Duodenal mucosa (tissue), 2 donors: ENCODE data around the gene SOHLH2.

Experiments used
- H3K27ac ChIP-seq: one replicate; pipeline ENCODE4 v1.7.0; 2013; ENCODE audit warnings: low read depth, low read length
- H3K27me3 ChIP-seq, 2 donors: one replicate each; pipeline ENCODE4 v1.7.0; 2013; ENCODE audit warnings: low read length in 2 of 2, control low read depth in 1 of 2; ENCODE audit not compliant: insufficient read depth in 2 of 2, control insufficient read depth in 1 of 2
- H3K36me3 ChIP-seq, 2 donors: one replicate each; pipeline ENCODE4 v1.7.0; 2013; ENCODE audit warnings: low read length in 2 of 2, control low read depth in 1 of 2; ENCODE audit not compliant: insufficient read depth in 2 of 2, control insufficient read depth in 1 of 2
- H3K4me1 ChIP-seq, 2 donors: one replicate each; pipeline ENCODE4 v1.7.0; 2013; ENCODE audit warnings: low read length in 2 of 2, control low read depth in 1 of 2; ENCODE audit not compliant: insufficient read depth in 2 of 2, control insufficient read depth in 1 of 2
- H3K4me3 ChIP-seq, 2 donors: one replicate each; pipeline ENCODE4 v1.7.0; 2013; ENCODE audit warnings: low read length in 2 of 2, low read depth in 1 of 2
- H3K9ac ChIP-seq, 2 donors: one replicate each; pipeline ENCODE4 v1.7.0; 2013; ENCODE audit warnings: low read length in 2 of 2, low read depth in 1 of 2
- H3K9me3 ChIP-seq, 2 donors: one replicate each; pipeline ENCODE4 v1.7.0; 2013; ENCODE audit warnings: low read length in 2 of 2, control low read depth in 1 of 2; ENCODE audit not compliant: control insufficient read depth in 1 of 2

Gene SOHLH2

GRCh38 chr13:36242761-36243160 is 28.4 kb upstream of the SOHLH2 start:
- Histone ChIP-seq H3K4me1 (no peaks in the 10 kb centered on the region), H3K27me3 (no peaks in the 10 kb centered on the region), H3K4me3 (no peak overlapping the region), H3K9ac (no peak overlapping the region), H3K36me3 (no peaks in the 10 kb centered on the region), H3K9me3 (peaks cover 0 to 3% of the 10 kb centered on the region in 2 donors), H3K27ac (no peak overlapping the region)

- no peak overlapping the region for H3K27ac ChIP-seq
- no peaks in the 10 kb centered on the region for H3K36me3 ChIP-seq
- no peaks in the 10 kb centered on the region for H3K27me3 ChIP-seq
- H3K4me3 ChIP-seq: no peak overlapping the region
- H3K9ac ChIP-seq: no peak overlapping the region
- H3K9me3 ChIP-seq: no peaks in the 10 kb centered on the region
- no peaks in the 10 kb centered on the region for H3K4me1 ChIP-seq
These were observed 16.9 kb upstream of the SOHLH2 start for GRCh38 chr13:36231236-36231635.

DNA sequence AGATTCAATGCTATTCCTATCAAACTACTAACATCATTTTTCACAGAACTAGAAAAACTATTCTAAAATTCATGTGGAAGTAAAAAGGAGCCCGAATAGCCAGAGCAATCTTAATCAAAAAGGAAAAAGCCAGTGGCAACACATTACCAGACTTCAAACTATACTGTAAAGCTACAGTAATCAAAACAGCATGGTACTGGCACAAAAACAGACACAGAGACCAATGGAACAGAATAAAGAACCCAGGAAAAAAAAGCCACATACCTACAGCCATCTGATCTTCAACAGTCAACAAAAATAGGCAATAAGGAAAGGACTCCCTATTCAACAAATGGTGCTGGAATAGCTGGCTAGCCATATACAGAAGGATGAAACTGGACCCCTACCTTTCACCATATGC is 10.4 kb upstream of the SOHLH2 start:
- no peaks in the 10 kb centered on the region for H3K36me3 ChIP-seq
- H3K4me1 ChIP-seq: no peaks in the 10 kb centered on the region
- no peak overlapping the region for H3K4me3 ChIP-seq
- H3K9ac ChIP-seq: no peak overlapping the region
- no peaks in the 10 kb centered on the region for H3K27me3 ChIP-seq
- peaks cover 0 to 12% of the 10 kb centered on the region in 2 donors for H3K9me3 ChIP-seq
- no peak overlapping the region for H3K27ac ChIP-seq

GRCh38 chr13:36219883-36220282 is 5.5 kb upstream of the SOHLH2 start:
- H3K9me3 ChIP-seq: peaks cover 0 to 6% of the 10 kb centered on the region in 2 donors
- H3K36me3 ChIP-seq: no peaks in the 10 kb centered on the region
- H3K27ac ChIP-seq: no peak overlapping the region
- no peaks in the 10 kb centered on the region for H3K4me1 ChIP-seq
- H3K27me3 ChIP-seq: no peaks in the 10 kb centered on the region
- H3K4me3 ChIP-seq: no peak overlapping the region
- H3K9ac ChIP-seq: no peak overlapping the region

- Histone ChIP-seq H3K4me3 (no peak overlapping the region), H3K4me1 (no peaks in the 10 kb centered on the region), H3K27me3 (no peaks in the 10 kb centered on the region), H3K9ac (no peak overlapping the region), H3K36me3 (no peaks in the 10 kb centered on the region), H3K27ac (no peak overlapping the region), H3K9me3 (no peaks in the 10 kb centered on the region)
These were observed 3.1 kb upstream of the SOHLH2 start for GRCh38 chr13:36217456-36217855.

GRCh38 chr13:36212789-36213188 is 1.6 kb downstream of the SOHLH2 start:
- no peaks in the 10 kb centered on the region for H3K9me3 ChIP-seq
- no peaks in the 10 kb centered on the region for H3K27me3 ChIP-seq
- H3K9ac ChIP-seq: no peak overlapping the region
- no peak overlapping the region for H3K27ac ChIP-seq
- H3K4me3 ChIP-seq: no peak overlapping the region
- H3K36me3 ChIP-seq: no peaks in the 10 kb centered on the region
- no peaks in the 10 kb centered on the region for H3K4me1 ChIP-seq

GRCh38 chr13:36211567-36211966 is 2.8 kb downstream of the SOHLH2 start:
- H3K27ac ChIP-seq: no peak overlapping the region
- no peaks in the 10 kb centered on the region for H3K27me3 ChIP-seq
- H3K36me3 ChIP-seq: no peaks in the 10 kb centered on the region
- H3K4me1 ChIP-seq: no peaks in the 10 kb centered on the region
- no peak overlapping the region for H3K9ac ChIP-seq
- H3K9me3 ChIP-seq: no peaks in the 10 kb centered on the region
- H3K4me3 ChIP-seq: no peak overlapping the region

- no peaks in the 10 kb centered on the region for H3K4me1 ChIP-seq
- no peaks in the 10 kb centered on the region for H3K36me3 ChIP-seq
- H3K27ac ChIP-seq: no peak overlapping the region
- no peak overlapping the region for H3K4me3 ChIP-seq
- no peaks in the 10 kb centered on the region for H3K27me3 ChIP-seq
- H3K9me3 ChIP-seq: no peaks in the 10 kb centered on the region
- no peak overlapping the region for H3K9ac ChIP-seq
These were observed 3.6 kb downstream of the SOHLH2 start for GRCh38 chr13:36210738-36211137.

- Histone ChIP-seq H3K36me3 (no peaks in the 10 kb centered on the region), H3K9me3 (no peaks in the 10 kb centered on the region), H3K4me1 (no peaks in the 10 kb centered on the region), H3K27ac (no peak overlapping the region), H3K4me3 (no peak overlapping the region), H3K9ac (no peak overlapping the region), H3K27me3 (no peaks in the 10 kb centered on the region)
These were observed 6.7 kb downstream of the SOHLH2 start for GRCh38 chr13:36207672-36208071.

GRCh38 chr13:36193151-36193855 is 21.1 kb downstream of the SOHLH2 start:
- Histone ChIP-seq H3K27me3 (no peaks in the 10 kb centered on the region), H3K9ac (no peak overlapping the region), H3K4me1 (no peaks in the 10 kb centered on the region), H3K36me3 (no peaks in the 10 kb centered on the region), H3K4me3 (no peak overlapping the region), H3K27ac (no peak overlapping the region), H3K9me3 (no peaks in the 10 kb centered on the region)

DNA sequence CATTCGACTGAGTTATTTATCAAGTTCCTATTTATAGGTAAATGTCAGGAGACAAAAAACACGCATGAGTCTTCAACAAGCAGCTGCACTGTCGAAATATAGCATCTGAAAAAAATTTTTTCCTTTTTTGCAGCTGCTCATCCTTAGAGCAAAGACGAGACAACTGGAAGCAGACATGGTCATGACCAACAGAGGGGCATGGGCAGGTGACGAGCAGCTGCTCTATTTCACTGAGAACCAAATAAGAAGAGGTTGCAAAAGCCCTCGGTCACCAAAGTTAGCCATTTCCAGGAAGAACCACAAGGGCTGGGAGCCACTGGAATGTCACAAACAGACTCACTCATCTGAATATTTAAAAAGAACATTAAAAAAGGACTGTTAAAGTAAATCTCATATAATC is 22.2 kb downstream of the SOHLH2 start:
- Histone ChIP-seq H3K9me3 (no peaks in the 10 kb centered on the region), H3K27ac (no peak overlapping the region), H3K9ac (no peak overlapping the region), H3K4me3 (no peak overlapping the region), H3K36me3 (no peaks in the 10 kb centered on the region), H3K27me3 (no peaks in the 10 kb centered on the region), H3K4me1 (no peaks in the 10 kb centered on the region)
